ENCODE results near the gene CNOT3. TPM values are rescaled to one million over a fixed set of nuclear protein-coding genes. Genes with fewer than 3 reads are reported as not detected.

Gene CNOT3
- total RNA-seq, 8 experiments from 2014 or later = 8.4 to 47.1 (median 13.0) TPM

GRCh38 chr19:54147676-54148075, 10.1 kb downstream of the CNOT3 start:
- H3K4me1 ChIP-seq (replicated peaks in 1 of 2) = no peaks in the 10 kb centered on the region
- 83 to 100% (median 100%) methylated on average over 1 to 3 of the region's 3 CpGs; no CpG with 5 or more reads in 7 of the 10 experiments for WGBS, 10 experiments
- H3K27ac ChIP-seq = no peak overlapping the region
- H3K4me3 ChIP-seq = no peak overlapping the region
- in situ Hi-C loops (cut with MboI; ENCODE audit: low pct_unique_long_range_greater_than_20kb in 2 of 9, low sequenced_read_pairs in 9 of 9, unreplicated experiment in 9 of 9) = no loop called here
- ATAC-seq (replicated peaks in 6 of 8) = no peak

- H3K4me1 ChIP-seq (replicated peaks in 1 of 2) = no peaks in the 10 kb centered on the region
- H3K4me3 ChIP-seq = no peak overlapping the region
- no CpG with 5 or more reads among the region's 19 CpGs for WGBS, 10 experiments
- ATAC-seq (replicated peaks in 6 of 8) = peak in 2 of 8 experiments; percentile 12 to 21
- H3K27ac ChIP-seq = no peak overlapping the region
- in situ Hi-C loops (cut with MboI; ENCODE audit: low pct_unique_long_range_greater_than_20kb in 2 of 9, low sequenced_read_pairs in 9 of 9, unreplicated experiment in 9 of 9) = no loop called here
Measured at GRCh38 chr19:54148158-54148557, 10.6 kb downstream of the CNOT3 start.

- H3K4me3 ChIP-seq = no peak overlapping the region
- 33 to 100% (median 91%) methylated on average over 1 to 6 of the region's 12 CpGs; no CpG with 5 or more reads in 4 of the 10 experiments for WGBS, 10 experiments
- no peak overlapping the region for H3K27ac ChIP-seq
- in situ Hi-C loops (cut with MboI; ENCODE audit: low pct_unique_long_range_greater_than_20kb in 2 of 9, low sequenced_read_pairs in 9 of 9, unreplicated experiment in 9 of 9) = no loop called here
- no peaks in the 10 kb centered on the region for H3K4me1 ChIP-seq (replicated peaks in 1 of 2)
- no peak for ATAC-seq (replicated peaks in 6 of 8)
Measured at GRCh38 chr19:54149021-54149812, 11.7 kb downstream of the CNOT3 start.

GRCh38 chr19:54151362-54152035, 13.9 kb downstream of the CNOT3 start:
- no peaks in the 10 kb centered on the region for H3K4me1 ChIP-seq (replicated peaks in 1 of 2)
- in situ Hi-C loops (cut with MboI; ENCODE audit: low pct_unique_long_range_greater_than_20kb in 2 of 9, low sequenced_read_pairs in 9 of 9, unreplicated experiment in 9 of 9) = no loop called here
- H3K4me3 ChIP-seq = no peak overlapping the region
- H3K27ac ChIP-seq = no peak overlapping the region
- 75 to 100% (median 91%) methylated on average over 1 to 15 of the region's 23 CpGs for WGBS, 10 experiments
- ATAC-seq (replicated peaks in 6 of 8) = no peak

- in situ Hi-C loops (cut with MboI; ENCODE audit: low pct_unique_long_range_greater_than_20kb in 2 of 9, low sequenced_read_pairs in 9 of 9, unreplicated experiment in 9 of 9) = no loop called here
Measured at GRCh38 chr19:54152267-54152666, 14.7 kb downstream of the CNOT3 start.

GRCh38 chr19:54152878-54153524, 15.4 kb downstream of the CNOT3 start:
- peak in 3 of 8 experiments; percentile 12 to 25 (median 23) for ATAC-seq (replicated peaks in 6 of 8)
- in situ Hi-C loops (cut with MboI; ENCODE audit: low pct_unique_long_range_greater_than_20kb in 2 of 9, low sequenced_read_pairs in 9 of 9, unreplicated experiment in 9 of 9) = no loop called here

More at GRCh38 chr19:54152267-54152666, 14.7 kb downstream of the CNOT3 start:
- H3K27ac ChIP-seq = no peak overlapping the region
- no peak overlapping the region for H3K4me3 ChIP-seq
- 100% methylated on average over 1 of the region's 12 CpGs; no CpG with 5 or more reads in 9 of the 10 experiments for WGBS, 10 experiments
- H3K4me1 ChIP-seq (replicated peaks in 1 of 2) = no peaks in the 10 kb centered on the region
- ATAC-seq (replicated peaks in 6 of 8) = peak in 3 of 8 experiments; percentile 4 to 5 (median 4)

GRCh38 chr19:54153731-54154326, 16.3 kb downstream of the CNOT3 start:
- 82 to 100% (median 98%) methylated on average over 1 to 4 of the region's 10 CpGs; no CpG with 5 or more reads in 6 of the 10 experiments for WGBS, 10 experiments
- in situ Hi-C loops (cut with MboI; ENCODE audit: low pct_unique_long_range_greater_than_20kb in 2 of 9, low sequenced_read_pairs in 9 of 9, unreplicated experiment in 9 of 9) = no loop called here

More at GRCh38 chr19:54152878-54153524, 15.4 kb downstream of the CNOT3 start:
- no peak overlapping the region for H3K27ac ChIP-seq
- no CpG with 5 or more reads among the region's 25 CpGs for WGBS, 10 experiments
- no peaks in the 10 kb centered on the region for H3K4me1 ChIP-seq (replicated peaks in 1 of 2)
- no peak overlapping the region for H3K4me3 ChIP-seq

GRCh38 chr19:54154603-54155345, 17.2 kb downstream of the CNOT3 start:
- H3K27ac ChIP-seq = no peak overlapping the region
- peaks cover 4 to 6% of the 10 kb centered on the region in 2 donors for H3K4me1 ChIP-seq (replicated peaks in 1 of 2)
- 45 to 100% (median 84%) methylated on average over 1 to 4 of the region's 18 CpGs; no CpG with 5 or more reads in 2 of the 10 experiments for WGBS, 10 experiments
- in situ Hi-C loops (cut with MboI; ENCODE audit: low pct_unique_long_range_greater_than_20kb in 2 of 9, low sequenced_read_pairs in 9 of 9, unreplicated experiment in 9 of 9) = no loop called here
- no peak overlapping the region for H3K4me3 ChIP-seq
- ATAC-seq (replicated peaks in 6 of 8) = no peak

More at GRCh38 chr19:54153731-54154326, 16.3 kb downstream of the CNOT3 start:
- H3K4me3 ChIP-seq = no peak overlapping the region
- H3K4me1 ChIP-seq (replicated peaks in 1 of 2) = peaks cover 4 to 6% of the 10 kb centered on the region in 2 donors
- H3K27ac ChIP-seq = no peak overlapping the region
- peak in 4 of 8 experiments; percentile 10 to 27 (median 10) for ATAC-seq (replicated peaks in 6 of 8)

- WGBS, 10 experiments = 80 to 100% (median 100%) methylated on average over 1 to 3 of the region's 19 CpGs; no CpG with 5 or more reads in 7 of the 10 experiments
- Histone ChIP-seq H3K4me3 (no peak overlapping the region), H3K27ac (no peak overlapping the region), H3K4me1 (replicated peaks in 1 of 2) (peaks cover 6% of the 10 kb centered on the region in 2 donors)
- in situ Hi-C loops (cut with MboI; ENCODE audit: low pct_unique_long_range_greater_than_20kb in 2 of 9, low sequenced_read_pairs in 9 of 9, unreplicated experiment in 9 of 9) = no loop called here
- ATAC-seq (replicated peaks in 6 of 8) = no peak
Measured at GRCh38 chr19:54155694-54156093, 18.1 kb downstream of the CNOT3 start.

- in situ Hi-C loops (cut with MboI; ENCODE audit: low pct_unique_long_range_greater_than_20kb in 2 of 9, low sequenced_read_pairs in 9 of 9, unreplicated experiment in 9 of 9) = no loop called here
- 17 to 100% (median 100%) methylated on average over 1 to 4 of the region's 11 CpGs; no CpG with 5 or more reads in 5 of the 10 experiments for WGBS, 10 experiments
- Histone ChIP-seq H3K4me3 (no peak overlapping the region), H3K4me1 (replicated peaks in 1 of 2) (peaks cover 8 to 10% of the 10 kb centered on the region in 2 donors), H3K27ac (no peak overlapping the region)
- ATAC-seq (replicated peaks in 6 of 8) = no peak
Measured at GRCh38 chr19:54156490-54156889, 18.9 kb downstream of the CNOT3 start.

GRCh38 chr19:54156953-54157352, 19.4 kb downstream of the CNOT3 start:
- in situ Hi-C loops (cut with MboI; ENCODE audit: low pct_unique_long_range_greater_than_20kb in 2 of 9, low sequenced_read_pairs in 9 of 9, unreplicated experiment in 9 of 9) = no loop called here
- 80 to 100% (median 86%) methylated on average over 1 to 2 of the region's 3 CpGs; no CpG with 5 or more reads in 6 of the 10 experiments for WGBS, 10 experiments

GRCh38 chr19:54158812-54159351, 21.3 kb downstream of the CNOT3 start:
- Histone ChIP-seq H3K4me1 (replicated peaks in 1 of 2) (peaks cover 8 to 15% of the 10 kb centered on the region in 2 donors), H3K4me3 (peak overlapping the region; percentile 69 to 96 (median 83)), H3K27ac (peak overlapping the region; percentile 83 to 94)
- ATAC-seq (replicated peaks in 6 of 8) = peak in 2 of 8 experiments; percentile 3
- WGBS, 10 experiments = 5 to 47% (median 19%) methylated on average over 1 to 16 of the region's 19 CpGs; no CpG with 5 or more reads in 2 of the 10 experiments
- in situ Hi-C loops (cut with MboI; ENCODE audit: low pct_unique_long_range_greater_than_20kb in 2 of 9, low sequenced_read_pairs in 9 of 9, unreplicated experiment in 9 of 9) = no loop called here

More at GRCh38 chr19:54156953-54157352, 19.4 kb downstream of the CNOT3 start:
- Histone ChIP-seq H3K4me3 (no peak overlapping the region), H3K4me1 (replicated peaks in 1 of 2) (peaks cover 8 to 13% of the 10 kb centered on the region in 2 donors), H3K27ac (no peak overlapping the region)
- ATAC-seq (replicated peaks in 6 of 8) = no peak
